HG03378 (cell line): Measurements from ENCODE around the gene IZUMO2.
"Not testable (repeated sequence)": the region's sequence is repeated elsewhere in the genome, so short reads cannot be mapped to it uniquely, and the experiment has no call there.

Source experiments
- ATAC-seq: cut with Tn5 transposase; IDR thresholded peaks from one replicate; pipeline ENCODE4 v1.9.1; 2021; ENCODE audit warnings: mild to moderate bottlenecking, moderate library complexity; ENCODE audit not compliant: unreplicated experiment

The IZUMO2 gene

DNA sequence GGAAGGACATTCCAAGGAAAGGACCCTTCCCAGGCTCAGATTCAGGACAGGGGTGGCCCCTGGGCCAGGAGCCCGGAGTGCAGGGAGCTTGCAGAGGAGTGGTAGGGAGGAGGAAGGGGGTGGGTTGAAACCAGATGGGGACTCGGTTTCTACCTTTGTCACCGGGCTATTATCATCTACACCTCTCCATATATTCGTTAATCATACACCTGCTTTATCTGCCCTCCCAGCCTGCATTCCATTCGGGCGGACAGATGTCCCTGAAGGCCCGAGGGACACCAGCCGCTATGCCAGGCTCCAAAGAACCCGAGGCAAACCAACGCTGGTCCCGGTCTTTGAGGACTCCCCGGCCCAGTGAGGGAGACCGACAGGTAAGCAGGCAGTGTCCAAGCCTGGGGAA is 24.9 kb upstream of the IZUMO2 start:
- ATAC-seq = no peak

DNA sequence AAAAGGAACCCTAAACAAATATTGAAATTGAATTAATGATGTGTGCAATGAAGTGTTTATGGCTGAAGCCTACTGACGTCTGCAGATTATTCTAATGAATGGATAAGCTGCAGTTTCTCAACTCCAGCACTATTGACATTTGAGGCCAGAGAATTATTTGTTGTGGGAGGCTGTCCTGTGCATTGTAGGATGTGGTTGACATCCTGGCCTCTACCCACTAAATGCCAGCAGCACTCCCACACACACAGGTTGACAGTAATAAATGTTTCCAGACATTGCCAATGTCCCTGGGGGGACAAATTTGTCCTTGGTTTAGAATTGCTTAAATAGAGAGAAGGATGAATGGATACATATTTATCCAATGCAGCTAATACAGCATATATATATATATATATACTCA is 21.1 kb upstream of the IZUMO2 start:
- ATAC-seq = no peak

DNA sequence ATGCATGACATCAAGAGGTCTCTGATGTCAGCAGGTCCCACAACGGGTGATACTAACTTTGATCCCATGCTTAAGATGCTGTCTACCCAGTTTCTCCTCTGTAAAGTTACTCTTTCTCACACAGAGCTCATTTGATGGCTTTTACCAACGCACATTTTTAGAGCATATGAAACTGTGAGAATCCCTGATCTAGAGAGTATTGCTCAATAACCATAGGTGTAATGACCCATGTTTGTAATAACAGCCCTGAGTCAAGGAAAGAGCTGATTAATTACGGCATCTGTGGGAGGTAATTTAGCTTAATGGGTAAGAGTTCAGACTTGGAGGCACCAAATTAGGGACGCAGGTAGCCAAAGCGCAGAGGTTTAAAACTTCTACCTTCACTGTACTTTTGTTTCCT is 18.0 kb upstream of the IZUMO2 start:
- ATAC-seq = no peak

- ATAC-seq = no peak
Observed at GRCh38 chr19:50178859-50179537, 15.9 kb upstream of the IZUMO2 start.

DNA sequence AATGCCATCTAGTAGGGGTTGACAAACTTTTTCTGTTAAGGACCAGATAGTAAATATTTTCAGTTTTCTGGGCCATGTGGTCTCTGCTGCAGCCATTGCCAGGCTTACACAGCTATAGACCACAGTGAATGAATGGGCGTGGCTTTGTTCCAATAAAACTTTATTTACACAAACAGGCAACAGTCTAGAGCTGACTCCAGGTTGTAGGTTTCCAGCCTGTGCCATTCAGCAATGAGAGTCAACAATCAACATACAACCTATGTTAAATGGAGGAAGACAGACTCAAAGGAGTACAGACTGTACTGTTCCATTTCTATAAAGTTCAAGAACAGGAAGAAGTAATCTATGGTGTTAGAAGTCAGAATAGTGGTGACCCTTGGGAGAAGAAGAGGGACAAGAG is 15.2 kb upstream of the IZUMO2 start:
- ATAC-seq = no peak

DNA sequence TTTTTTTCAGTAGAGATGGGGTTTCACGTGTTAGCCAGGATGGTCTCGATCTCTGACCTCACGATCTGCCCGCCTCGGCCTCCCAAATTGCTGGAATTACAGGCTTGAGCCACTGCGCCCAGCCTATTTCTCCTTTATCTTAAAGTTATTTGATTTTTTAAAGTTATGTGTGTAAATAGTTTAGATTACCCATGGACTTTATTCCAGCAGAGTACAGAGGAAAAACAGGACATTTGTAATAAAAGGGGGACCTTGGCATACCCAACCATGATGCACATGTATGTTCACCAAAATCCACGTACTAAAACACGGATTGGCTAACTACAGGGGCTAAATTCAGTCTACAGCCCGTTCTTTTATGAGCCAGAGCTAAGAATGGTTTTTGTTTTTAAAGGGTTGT is 13.7 kb upstream of the IZUMO2 start:
- no peak for ATAC-seq

- ATAC-seq = no peak
Observed at GRCh38 chr19:50175924-50176323, 12.8 kb upstream of the IZUMO2 start.

GRCh38 chr19:50174100-50174793 is 11.2 kb upstream of the IZUMO2 start:
- no peak for ATAC-seq

GRCh38 chr19:50173127-50173526 is 10.0 kb upstream of the IZUMO2 start:
- ATAC-seq = no peak

DNA sequence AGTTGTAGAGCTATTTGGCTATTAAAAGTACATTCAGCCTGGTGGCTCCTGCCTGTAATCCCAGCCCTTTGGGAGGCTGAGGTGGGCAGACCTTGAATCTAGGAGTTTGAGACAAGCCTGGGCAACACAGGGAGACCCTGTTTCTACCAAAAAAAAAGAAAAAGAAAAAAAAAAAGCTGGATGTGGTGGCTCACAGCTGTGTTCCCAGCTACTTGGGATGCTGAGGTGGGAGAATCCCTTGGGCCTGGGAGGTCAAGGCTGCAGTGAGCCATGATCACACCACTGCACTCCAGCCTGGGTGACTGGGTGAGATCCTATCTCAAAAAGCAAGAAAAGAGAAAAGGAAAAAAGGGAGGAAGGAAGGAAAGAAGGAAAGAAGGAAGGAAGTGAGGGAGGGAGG is 9.6 kb upstream of the IZUMO2 start:
- no peak for ATAC-seq

- ATAC-seq = no peak
Observed at GRCh38 chr19:50171752-50172151, 8.7 kb upstream of the IZUMO2 start.

DNA sequence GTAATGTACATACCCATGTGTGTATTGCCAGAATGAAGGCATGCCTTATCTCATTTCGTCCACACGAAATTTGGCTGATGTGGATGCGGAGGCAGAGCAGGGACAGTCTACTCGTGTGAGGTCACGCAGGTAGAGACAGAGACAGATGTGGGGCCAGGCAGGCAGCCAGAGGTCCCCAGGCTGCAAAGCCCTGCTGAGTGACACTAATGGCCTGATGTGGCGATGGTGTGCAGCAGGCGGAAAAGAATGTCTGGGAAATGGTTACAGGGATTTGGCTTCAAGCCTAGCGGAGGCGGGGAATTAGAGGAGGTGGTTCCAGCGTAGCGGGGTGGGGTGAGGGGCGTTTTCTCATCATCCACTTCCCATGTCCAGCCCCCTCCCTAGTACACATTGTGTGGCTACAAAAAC is 4.2 kb upstream of the IZUMO2 start:
- ATAC-seq = no peak

- no peak for ATAC-seq
Observed at GRCh38 chr19:50159078-50159477, 4.0 kb downstream of the IZUMO2 start.

GRCh38 chr19:50158577-50158976 is 4.5 kb downstream of the IZUMO2 start:
- ATAC-seq = no peak

GRCh38 chr19:50155520-50156109 is 7.5 kb downstream of the IZUMO2 start:
- no peak for ATAC-seq

GRCh38 chr19:50154529-50154928 is 8.6 kb downstream of the IZUMO2 start:
- ATAC-seq = no peak

- ATAC-seq = no peak
Observed at GRCh38 chr19:50152578-50152977, 10.5 kb downstream of the IZUMO2 start.

DNA sequence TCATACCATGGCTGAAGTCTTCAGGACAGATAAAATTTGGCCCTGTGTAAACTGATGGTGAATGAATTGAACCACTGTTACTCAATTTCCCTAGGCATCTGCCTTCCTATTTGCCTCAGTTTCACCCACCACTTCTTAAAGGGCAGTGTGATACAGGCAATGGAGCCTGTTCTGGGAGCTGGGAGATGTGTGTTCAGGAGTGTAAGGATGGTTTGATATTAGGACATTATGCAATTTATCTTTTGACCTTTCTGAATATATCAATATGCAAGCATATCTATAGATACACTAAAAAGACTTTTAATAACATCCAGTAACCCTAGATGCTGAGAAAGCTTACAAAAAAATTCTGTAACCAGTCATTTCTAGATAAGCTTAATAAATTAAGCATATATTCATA is 14.6 kb downstream of the IZUMO2 start:
- no peak for ATAC-seq

DNA sequence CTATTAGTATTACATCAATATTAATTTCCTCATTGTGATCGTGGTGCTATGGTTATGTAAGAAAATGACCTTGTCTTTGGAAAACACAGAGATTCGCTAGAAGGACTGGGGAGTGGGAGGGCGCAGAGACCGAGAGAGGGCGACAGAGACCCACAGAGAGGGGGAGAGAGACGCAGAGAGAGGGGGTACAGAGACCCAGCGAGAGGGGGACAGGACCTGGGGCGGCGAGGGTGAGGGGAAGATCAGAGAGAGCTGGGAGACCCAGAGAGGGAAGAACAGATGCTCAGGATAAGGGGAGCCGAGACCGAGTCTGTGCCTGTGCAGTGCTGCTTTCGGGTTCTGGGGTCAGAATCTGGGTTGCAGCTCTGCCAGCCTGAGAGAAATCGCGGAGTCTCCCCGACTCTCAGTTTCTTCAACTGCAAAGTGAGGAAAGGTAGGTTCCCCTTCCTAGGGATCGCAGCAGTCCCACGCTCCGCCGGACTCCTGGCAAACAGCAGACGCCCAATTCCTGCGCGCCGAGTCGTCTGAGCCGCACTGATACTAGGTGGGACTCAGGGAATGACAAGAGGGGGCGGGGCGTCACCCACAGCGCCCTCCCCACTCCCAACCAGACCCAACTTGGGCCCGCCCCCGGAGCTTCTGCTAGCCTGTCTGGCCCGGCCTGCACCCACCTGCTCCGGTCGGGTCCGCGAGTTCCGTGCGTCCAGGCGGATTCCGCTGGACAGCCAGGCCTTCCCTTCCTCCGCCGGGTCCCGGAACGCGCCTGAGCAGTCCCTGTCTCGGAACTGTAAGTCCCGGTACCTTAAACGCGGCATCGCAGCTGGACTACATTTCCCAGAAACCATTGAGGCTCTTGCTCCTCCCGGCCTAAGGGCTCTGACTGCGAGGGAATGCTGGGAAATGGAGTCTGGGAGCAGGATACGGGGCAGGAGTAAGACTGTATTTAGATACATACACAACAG is 15.3 kb downstream of the IZUMO2 start:
- no peak for ATAC-seq

DNA sequence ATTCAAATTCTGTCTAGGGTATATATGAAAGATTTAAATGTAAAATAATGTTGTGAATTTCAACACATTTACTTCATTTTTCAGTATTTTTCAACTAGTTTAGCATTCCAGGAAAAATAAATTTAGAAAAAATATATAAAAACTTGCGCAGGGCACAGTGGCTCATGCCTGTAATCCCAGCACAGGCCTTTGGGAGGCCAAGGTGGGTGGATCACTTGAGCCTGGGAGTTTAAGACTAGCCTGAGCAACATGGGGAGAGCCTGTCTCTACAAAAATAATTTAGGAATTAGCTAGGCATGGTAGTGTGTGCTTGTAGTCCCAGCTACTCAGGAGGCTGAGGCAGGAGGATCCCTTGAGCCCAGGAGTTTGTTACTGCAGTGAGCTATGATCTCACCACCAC is 21.2 kb downstream of the IZUMO2 start:
- ATAC-seq = not testable (repeated sequence)
